Natural killer cell (primary cell): ENCODE data around the gene AKR7A3. TPM values are rescaled to one million over a fixed set of nuclear protein-coding genes. Genes with fewer than 3 reads are reported as not detected.
"Not testable (repeated sequence)": the region's sequence is repeated elsewhere in the genome, so short reads cannot be mapped to it uniquely, and the experiment has no call there.

Source experiments
- ATAC-seq, 3 donors: fragments of 150-1000 bp in 2 of 3; fragments of 200-7000 bp in 1 of 3; cut with Tn5 transposase; 1 replicate in 1 of 3; 2 replicates in 2 of 3; pipeline ENCODE4 v1.10.0; 2021; ENCODE audit warnings: mild to moderate bottlenecking in 2 of 3, moderate library complexity in 2 of 3
- DNase-seq, 2 donors: peaks; one replicate each; pipeline versions ENCODE4 v3.0.0 to v3.0.0-alpha.2; 2013 to 2021; ENCODE audit warnings: mixed read lengths in 1 of 2
- H3K27ac ChIP-seq: one replicate; pipeline ENCODE4 v1.5.1; 2013; ENCODE audit warnings: mild to moderate bottlenecking, low read length
- H3K27me3 ChIP-seq: one replicate; pipeline ENCODE4 v1.6.1; 2013; ENCODE audit warnings: low read length; ENCODE audit not compliant: control insufficient read depth, insufficient read depth
- H3K36me3 ChIP-seq: one replicate; pipeline ENCODE4 v1.6.1; 2013; ENCODE audit warnings: low read length; ENCODE audit not compliant: control insufficient read depth, insufficient read depth
- H3K4me1 ChIP-seq: one replicate; pipeline ENCODE4 v1.6.1; 2013; ENCODE audit warnings: low read length; ENCODE audit not compliant: control insufficient read depth, insufficient read depth
- H3K4me3 ChIP-seq: one replicate; pipeline ENCODE4 v1.5.1; 2013; ENCODE audit warnings: low read length
- H3K9me3 ChIP-seq: one replicate; pipeline ENCODE4 v1.6.1; 2013; ENCODE audit warnings: low read length; ENCODE audit not compliant: control insufficient read depth, insufficient read depth
- H3K27ac Mint-ChIP-seq, 2 donors: one replicate each; pipeline ENCODE4 v1.8.0; 2022; ENCODE audit warnings: mild to moderate bottlenecking in 2 of 2, mixed read lengths in 2 of 2, moderate library complexity in 1 of 2
- H3K27me3 Mint-ChIP-seq, 2 donors: one replicate each; pipeline ENCODE4 v1.8.0; 2022; ENCODE audit warnings: low read depth in 2 of 2, mixed read lengths in 2 of 2
- H3K36me3 Mint-ChIP-seq: one replicate; pipeline ENCODE4 v1.8.0; 2022; ENCODE audit warnings: mixed read lengths
- H3K4me1 Mint-ChIP-seq, 2 donors: one replicate each; pipeline ENCODE4 v1.8.0; 2022; ENCODE audit warnings: mixed read lengths in 2 of 2
- H3K4me3 Mint-ChIP-seq: one replicate; pipeline ENCODE4 v1.8.0; 2022; ENCODE audit warnings: mild to moderate bottlenecking, moderate library complexity, mixed read lengths
- H3K9me3 Mint-ChIP-seq, 2 donors: one replicate each; pipeline ENCODE4 v1.8.0; 2022; ENCODE audit warnings: mixed read lengths in 2 of 2
- CTCF ChIP-seq: fragments of 200-600 bp; IDR thresholded peaks from one replicate; pipeline ENCODE4 v1.8.0; 2022; ENCODE audit warnings: antibody characterized with exemption
- WGBS: methylation state at CpG from one replicate; pipeline ENCODE4 v1.1.7; 2013; ENCODE audit warnings: missing lambda C conversion rate; ENCODE audit not compliant: insufficient coverage; 5-methylcytosine and 5-hydroxymethylcytosine counted together
- intact Hi-C: fragments of 100-400 bp; cut with micrococcal nuclease; formaldehyde crosslinking; loops from one replicate; pipeline ENCODE4 v1.14.2; 2022
- total RNA-seq, 4 donors: library from RNA; stranded (reverse); fragments of 120-200 nt in 1 of 4; gene quantifications; one replicate each; pipeline versions ENCODE4 v1.2.3 to v1.2.4, GENCODE V29; 2013 to 2022

Gene AKR7A3
- total RNA-seq, 3 donors from 2014 or later (not counting 1 experiment from before 2014, with no cell fraction given): 1.1 to 2.0 (median 1.5) TPM

GRCh38 chr1:19308509-19308907 is 19.9 kb upstream of the AKR7A3 start:
- Mint-ChIP-seq H3K27ac (no peak overlapping the region), H3K4me3 (peak overlapping the region; percentile 63), H3K36me3 (peaks cover 20% of the 10 kb centered on the region), H3K4me1 (peaks cover 27 to 28% of the 10 kb centered on the region in 2 donors), H3K27me3 (no peaks in the 10 kb centered on the region), H3K9me3 (no peaks in the 10 kb centered on the region)
- peaks cover 23% of the 10 kb centered on the region for H3K4me1 ChIP-seq
- no peak for TF ChIP-seq CTCF
- H3K36me3 ChIP-seq: peaks cover 31% of the 10 kb centered on the region
- no peaks in the 10 kb centered on the region for H3K9me3 ChIP-seq
- H3K27ac ChIP-seq: no peak overlapping the region
- ATAC-seq: no peak
- DNase-seq: no peak
- H3K27me3 ChIP-seq: no peaks in the 10 kb centered on the region
- intact Hi-C loops: no loop called here
- no peak overlapping the region for H3K4me3 ChIP-seq
- WGBS: 95% methylated on average over 3 of the region's 3 CpGs

DNA sequence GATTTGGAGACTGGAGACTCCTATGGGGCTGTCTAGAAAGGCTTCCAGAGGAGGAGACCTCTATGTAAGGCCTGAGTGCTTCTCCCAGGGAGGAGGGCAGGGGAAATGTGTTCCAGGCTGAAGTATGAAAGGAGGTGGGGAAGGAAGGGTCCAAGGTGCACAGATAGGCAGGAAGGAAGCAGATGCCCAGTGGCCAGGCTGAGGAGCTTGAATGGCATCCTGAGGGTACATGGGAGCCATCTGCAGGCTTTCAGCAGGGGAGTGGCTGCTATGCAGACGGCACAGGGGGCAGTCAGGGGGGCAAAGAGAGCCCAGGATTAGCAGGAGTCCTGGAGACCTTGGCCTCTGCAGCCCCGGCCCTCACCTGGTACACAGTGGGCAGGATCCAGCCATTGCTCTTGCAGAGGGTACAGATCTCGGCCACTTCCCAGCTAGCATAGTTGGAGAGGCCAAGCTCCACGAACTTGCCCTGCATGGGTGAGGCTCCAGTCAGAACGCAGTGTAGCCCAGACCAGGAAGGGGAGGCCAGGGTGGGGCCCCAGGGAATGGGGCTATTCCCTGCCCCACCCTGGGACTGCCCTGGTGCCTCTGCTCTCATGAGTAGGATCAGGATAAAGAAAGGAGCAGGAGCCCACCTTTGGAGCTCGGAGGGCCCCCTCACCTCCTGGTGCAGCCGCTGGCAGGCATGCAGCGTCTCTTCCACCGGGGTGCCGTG is 19.4 kb upstream of the AKR7A3 start:
- no peak overlapping the region for H3K27ac ChIP-seq
- DNase-seq (no peak), ATAC-seq (no peak)
- Mint-ChIP-seq H3K9me3 (no peaks in the 10 kb centered on the region), H3K27me3 (no peaks in the 10 kb centered on the region), H3K4me3 (no peak overlapping the region), H3K36me3 (peaks cover 20% of the 10 kb centered on the region), H3K27ac (no peak overlapping the region), H3K4me1 (peaks cover 22% of the 10 kb centered on the region in 2 donors)
- H3K4me1 ChIP-seq: peaks cover 18% of the 10 kb centered on the region
- peaks cover 35% of the 10 kb centered on the region for H3K36me3 ChIP-seq
- intact Hi-C loops: no loop called here
- no peak for TF ChIP-seq CTCF
- no peak overlapping the region for H3K4me3 ChIP-seq
- H3K9me3 ChIP-seq: no peaks in the 10 kb centered on the region
- H3K27me3 ChIP-seq: no peaks in the 10 kb centered on the region
- WGBS: 97% methylated on average over 10 of the region's 10 CpGs

DNA sequence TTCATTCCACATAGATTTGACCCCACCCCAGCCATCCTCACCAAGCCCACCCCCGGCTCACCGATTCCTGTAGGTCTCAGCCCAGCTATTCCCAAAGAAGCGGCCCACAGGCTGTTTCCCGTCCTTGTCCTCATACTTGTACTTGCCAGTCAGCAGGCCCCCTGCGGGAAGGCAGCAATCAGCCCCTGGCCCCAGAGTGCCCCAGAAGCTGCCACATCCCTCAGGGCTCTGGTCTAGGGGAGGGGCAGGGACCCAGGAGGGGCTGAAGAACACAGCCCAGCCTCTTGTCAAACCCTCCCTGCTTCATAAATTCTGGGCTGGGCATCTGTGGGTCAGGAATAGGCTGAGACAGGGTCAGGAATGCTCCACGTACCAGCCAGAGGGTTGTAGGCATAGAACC is 18.4 kb upstream of the AKR7A3 start:
- Histone ChIP-seq H3K27me3 (no peaks in the 10 kb centered on the region), H3K36me3 (peaks cover 38% of the 10 kb centered on the region), H3K4me3 (no peak overlapping the region), H3K4me1 (peaks cover 12% of the 10 kb centered on the region), H3K27ac (no peak overlapping the region), H3K9me3 (no peaks in the 10 kb centered on the region)
- Mint-ChIP-seq H3K27ac (no peak overlapping the region), H3K9me3 (no peaks in the 10 kb centered on the region), H3K27me3 (no peaks in the 10 kb centered on the region), H3K4me3 (no peak overlapping the region), H3K36me3 (peaks cover 20% of the 10 kb centered on the region), H3K4me1 (peaks cover 17% of the 10 kb centered on the region in 2 donors)
- ATAC-seq: no peak
- DNase-seq: no peak
- 98% methylated on average over 6 of the region's 6 CpGs for WGBS
- intact Hi-C loops: no loop called here
- no peak for TF ChIP-seq CTCF

- no peak overlapping the region for H3K4me3 ChIP-seq
- peaks cover 38% of the 10 kb centered on the region for H3K36me3 ChIP-seq
- no peak for TF ChIP-seq CTCF
- H3K9me3 ChIP-seq: no peaks in the 10 kb centered on the region
- peaks cover 9 to 10% of the 10 kb centered on the region in 2 donors for H3K4me1 Mint-ChIP-seq
- DNase-seq (no peak), ATAC-seq (no peak)
- no peak overlapping the region for H3K27ac ChIP-seq
- H3K36me3 Mint-ChIP-seq: peaks cover 20% of the 10 kb centered on the region
- no peaks in the 10 kb centered on the region for H3K27me3 Mint-ChIP-seq
- intact Hi-C loops: no loop called here
- no peak overlapping the region for H3K4me3 Mint-ChIP-seq
- no peaks in the 10 kb centered on the region for H3K9me3 Mint-ChIP-seq
- H3K4me1 ChIP-seq: peaks cover 5% of the 10 kb centered on the region
- H3K27ac Mint-ChIP-seq: no peak overlapping the region
- no peaks in the 10 kb centered on the region for H3K27me3 ChIP-seq
- 96% methylated on average over 11 of the region's 11 CpGs for WGBS
Measured at GRCh38 chr1:19305880-19306279, 17.3 kb upstream of the AKR7A3 start.

GRCh38 chr1:19304081-19304480 is 15.5 kb upstream of the AKR7A3 start:
- H3K4me3 ChIP-seq, H3K9me3 Mint-ChIP-seq, H3K4me1 Mint-ChIP-seq, H3K9me3 ChIP-seq, H3K4me3 Mint-ChIP-seq, intact Hi-C loops, DNase-seq, ATAC-seq, H3K27me3 Mint-ChIP-seq, H3K27ac ChIP-seq, H3K27ac Mint-ChIP-seq, H3K27me3 ChIP-seq, H3K4me1 ChIP-seq: not testable (repeated sequence)
- 95% methylated on average over 9 of the region's 10 CpGs for WGBS
- H3K36me3 ChIP-seq: peaks cover 38% of the 10 kb centered on the region
- H3K36me3 Mint-ChIP-seq: peaks cover 20% of the 10 kb centered on the region
